Esophagus squamous epithelium (tissue), 4 donors: ENCODE results near the gene TRMT6.

Experiments used
- CTCF ChIP-seq, 6 experiments: fragments of 450-650 bp in 4 of 6; fragments of 200-600 bp in 2 of 6; sonication (generic) in 2 of 6; IDR thresholded peaks; one replicate each; pipeline ENCODE4 v1.5.1; 2016 to 2019; ENCODE audit warnings: antibody characterized with exemption in 6 of 6, mild to moderate bottlenecking in 4 of 6, moderate library complexity in 4 of 6
- POLR2A ChIP-seq, 4 donors: fragments of 450-650 bp; IDR thresholded peaks; one replicate each; pipeline ENCODE4 v1.6.1; 2017; ENCODE audit warnings: antibody characterized with exemption in 4 of 4, mild to moderate bottlenecking in 4 of 4, moderate library complexity in 3 of 4

DNA sequence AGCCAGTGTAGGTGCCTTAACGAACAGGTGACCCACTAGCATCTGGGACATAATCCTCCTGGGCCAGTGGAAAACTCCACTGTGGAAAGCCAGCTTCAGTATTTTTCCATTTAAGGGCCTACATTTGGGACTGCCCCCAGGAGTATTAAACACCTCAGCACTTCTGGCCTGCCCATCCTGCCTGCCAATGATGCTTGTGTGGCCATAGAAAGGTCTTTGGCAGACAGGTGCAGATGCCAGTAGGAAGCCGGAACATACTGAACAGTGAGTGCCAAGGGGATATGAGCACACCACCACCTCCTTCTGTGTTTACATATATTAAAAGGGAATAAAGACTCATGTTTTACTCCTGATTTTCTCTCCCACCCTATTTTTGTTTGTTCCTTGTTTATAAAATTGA lies 20.0 kb upstream of the TRMT6 start:
- TF ChIP-seq CTCF (IDR thresholded peaks at IDR 0.05) (no peak), POLR2A (IDR thresholded peaks at IDR 0.05) (no peak)
